Colon (tissue), 2 donors: ENCODE measurements around the gene IMMT.

Experiments
- FAIRE-seq: peaks from 2 replicates; lab custom pipeline; 2012; peaks lifted over from hg19 to GRCh38; lab: Jason Lieb, UNC
- donor health status: control.
- donor health status: control.

IMMT gene

DNA sequence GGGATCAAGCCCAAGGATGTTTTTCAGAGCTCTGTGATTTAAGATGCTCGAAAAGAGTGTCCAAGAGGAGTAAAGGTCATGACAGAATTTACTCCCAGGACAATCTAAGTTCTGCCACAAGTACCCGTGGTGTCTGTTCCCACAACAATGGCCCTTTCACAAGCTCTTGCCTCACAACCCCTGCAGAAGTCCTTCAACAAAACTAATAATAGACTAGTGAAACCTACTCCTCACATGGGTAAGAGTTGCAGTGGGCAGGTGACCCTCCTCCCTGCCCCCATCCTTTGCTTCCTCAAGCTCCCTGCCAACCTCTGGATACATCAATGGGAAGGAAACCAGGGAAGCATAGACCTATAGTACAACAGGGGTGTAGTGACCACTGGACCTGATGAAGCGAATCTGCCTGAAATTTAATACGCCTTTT, 54.3 kb downstream of the IMMT start:
- FAIRE-seq: no peak

GRCh38 chr2:86139981-86140380, 55.3 kb downstream of the IMMT start:
- FAIRE-seq: no peak

- no peak for FAIRE-seq
Measured at GRCh38 chr2:86138736-86139625, 56.3 kb downstream of the IMMT start.

GRCh38 chr2:86136141-86136540, 59.1 kb downstream of the IMMT start:
- no peak for FAIRE-seq

DNA sequence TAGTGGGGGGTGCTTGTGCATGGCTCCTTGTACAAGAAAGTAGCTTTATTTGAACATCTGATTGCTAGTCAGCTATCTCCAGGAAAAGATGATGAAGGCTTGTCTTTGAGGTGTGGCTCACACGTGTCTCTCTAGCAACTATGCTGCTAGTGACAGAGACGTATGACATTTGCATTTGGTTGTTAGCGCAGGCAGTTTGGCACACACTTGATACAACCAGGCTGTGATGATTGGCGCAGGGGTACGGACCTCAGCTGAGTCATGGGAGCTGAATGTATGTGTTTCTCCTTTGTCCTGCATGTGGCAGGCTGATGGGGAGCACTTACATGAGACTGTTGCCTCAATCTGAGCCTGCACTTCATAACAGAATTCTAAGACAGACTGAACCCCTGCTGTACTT, 59.6 kb downstream of the IMMT start:
- no peak for FAIRE-seq

DNA sequence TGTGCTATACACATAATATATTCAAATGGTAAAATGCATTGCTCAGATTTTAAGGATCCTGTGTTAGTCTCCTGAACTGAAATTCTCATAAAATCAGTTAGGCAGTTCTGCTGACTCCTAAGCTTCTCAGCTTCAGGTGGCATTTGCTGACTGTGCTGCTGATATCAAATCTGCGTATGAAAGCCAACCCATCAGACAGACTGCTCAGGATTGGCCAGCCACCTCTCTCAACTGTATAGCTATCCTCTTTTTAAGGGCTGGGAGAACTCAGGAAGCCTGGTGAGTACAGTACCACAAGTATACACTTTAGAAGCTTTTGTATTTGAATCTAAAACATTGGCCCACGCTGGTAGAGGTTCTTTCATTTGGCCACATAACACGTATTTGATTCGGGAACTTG, 60.6 kb downstream of the IMMT start:
- no peak for FAIRE-seq

GRCh38 chr2:86124683-86125082, 70.6 kb downstream of the IMMT start:
- no peak for FAIRE-seq

GRCh38 chr2:86123328-86123925, 71.8 kb downstream of the IMMT start:
- FAIRE-seq: no peak

- FAIRE-seq: no peak
Measured at GRCh38 chr2:86118130-86118529, 77.1 kb downstream of the IMMT start.

DNA sequence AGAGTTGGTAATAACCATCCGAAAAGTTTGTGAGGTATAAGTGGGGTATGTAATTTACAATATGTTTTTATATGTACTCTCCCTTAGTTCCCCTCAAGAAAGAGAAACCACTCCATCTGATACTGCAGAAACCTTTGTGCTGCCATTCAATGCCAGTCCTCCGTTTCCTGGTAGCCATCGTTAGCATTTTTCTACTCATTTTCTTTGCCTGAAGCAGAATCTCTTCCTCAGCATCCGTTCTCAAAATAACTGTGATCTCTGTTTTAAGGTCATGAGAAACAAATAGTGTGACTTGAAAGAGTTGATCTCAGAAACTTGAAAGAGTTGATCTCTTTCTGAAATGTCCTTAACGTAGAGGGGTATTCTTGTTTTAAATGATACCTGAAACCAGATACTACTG, 88.2 kb downstream of the IMMT start:
- FAIRE-seq: no peak

DNA sequence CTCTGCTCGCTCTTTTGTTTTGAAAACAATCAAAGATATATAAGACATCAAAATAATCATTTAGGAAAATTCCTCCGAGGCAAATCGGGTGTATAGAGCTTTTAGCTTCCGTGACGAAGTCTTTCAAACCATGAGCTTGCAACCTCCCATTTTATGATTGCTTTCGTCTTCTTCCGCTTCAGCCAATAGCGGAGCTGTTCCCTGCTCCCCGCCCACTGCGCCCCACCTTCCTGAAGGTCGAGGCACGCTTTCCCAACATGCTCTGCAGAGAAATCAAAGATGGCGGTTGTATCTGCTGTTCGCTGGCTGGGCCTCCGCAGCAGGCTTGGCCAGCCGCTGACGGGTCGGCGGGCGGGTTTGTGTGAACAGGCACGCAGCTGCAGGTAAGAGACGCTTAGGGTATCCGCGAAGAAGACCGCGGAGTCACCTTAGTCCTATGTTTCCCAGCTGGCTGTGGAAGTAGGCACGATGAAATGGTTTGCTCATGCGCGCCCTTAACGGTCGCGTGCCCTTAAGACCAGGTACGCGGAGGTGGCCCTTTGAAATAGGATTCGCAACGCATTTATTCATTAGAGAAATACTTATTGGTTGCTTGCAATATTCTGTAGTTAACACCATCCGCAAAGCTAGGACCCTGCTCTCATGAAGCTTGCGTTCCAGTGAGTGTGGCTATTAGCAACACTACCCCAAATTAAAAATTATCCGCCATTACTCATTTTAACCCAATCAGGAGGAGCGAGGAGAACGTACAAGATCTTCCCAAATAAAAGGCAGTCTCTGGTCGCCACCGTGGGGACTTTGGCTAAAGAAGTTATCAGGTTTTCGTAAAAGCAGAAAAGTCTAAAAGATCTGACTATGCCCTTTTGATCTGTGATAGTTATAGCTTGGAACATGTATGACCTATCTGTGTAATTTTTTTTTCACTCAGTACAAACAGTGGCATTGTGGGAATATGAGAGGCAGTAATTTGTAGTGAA, 89.0 kb downstream of the IMMT start, which contains the start of gene PTCD3:
Gene PTCD3 (plus strand): TSS at position 267 of the 977 bp plus-strand sequence. CDS start 13 bp downstream, at position 280.
- no peak for FAIRE-seq

- no peak for FAIRE-seq
Measured at GRCh38 chr2:86105252-86105968, 89.9 kb downstream of the IMMT start, which contains the start of gene POLR1A. POLR1A (minus strand) TSS chr2:86105886; CDS start chr2:86105776, 110 bp downstream.

- FAIRE-seq: no peak
Measured at GRCh38 chr2:86102157-86102556, 93.1 kb downstream of the IMMT start.

DNA sequence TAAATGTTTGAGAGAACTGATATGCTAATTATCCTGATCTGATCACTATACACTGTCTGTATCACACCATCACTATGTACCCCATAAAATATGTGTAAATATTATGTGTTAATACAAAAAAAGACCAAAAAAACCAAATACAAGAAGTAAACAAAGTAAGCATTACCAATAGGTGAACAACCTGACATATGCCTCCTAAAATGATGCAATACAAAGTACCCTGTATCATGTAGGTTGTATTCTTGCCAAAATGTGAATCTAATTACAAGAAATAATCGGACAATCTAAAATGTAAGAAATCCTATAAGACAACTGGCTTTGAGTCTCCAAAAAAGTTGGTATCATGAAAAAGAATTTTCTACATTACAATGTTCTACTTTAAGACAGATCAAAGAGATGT, 97.3 kb downstream of the IMMT start:
- no peak for FAIRE-seq

GRCh38 chr2:86097114-86097896, 98.0 kb downstream of the IMMT start:
- no peak for FAIRE-seq

- FAIRE-seq: no peak
Measured at GRCh38 chr2:86094229-86094628, 101.0 kb downstream of the IMMT start.
